GM03348 (cell line): ENCODE measurements around the gene GRK4.
"Not testable (repeated sequence)": the region's sequence is repeated elsewhere in the genome, so short reads cannot be mapped to it uniquely, and the experiment has no call there.

Source experiments
- DNase-seq: peaks from one replicate; pipeline ENCODE4 v3.0.0; 2012; ENCODE audit warnings: low spot score

Gene GRK4

GRCh38 chr4:2961811-2962441, 1.4 kb upstream of the GRK4 start:
- DNase-seq: no peak

DNA sequence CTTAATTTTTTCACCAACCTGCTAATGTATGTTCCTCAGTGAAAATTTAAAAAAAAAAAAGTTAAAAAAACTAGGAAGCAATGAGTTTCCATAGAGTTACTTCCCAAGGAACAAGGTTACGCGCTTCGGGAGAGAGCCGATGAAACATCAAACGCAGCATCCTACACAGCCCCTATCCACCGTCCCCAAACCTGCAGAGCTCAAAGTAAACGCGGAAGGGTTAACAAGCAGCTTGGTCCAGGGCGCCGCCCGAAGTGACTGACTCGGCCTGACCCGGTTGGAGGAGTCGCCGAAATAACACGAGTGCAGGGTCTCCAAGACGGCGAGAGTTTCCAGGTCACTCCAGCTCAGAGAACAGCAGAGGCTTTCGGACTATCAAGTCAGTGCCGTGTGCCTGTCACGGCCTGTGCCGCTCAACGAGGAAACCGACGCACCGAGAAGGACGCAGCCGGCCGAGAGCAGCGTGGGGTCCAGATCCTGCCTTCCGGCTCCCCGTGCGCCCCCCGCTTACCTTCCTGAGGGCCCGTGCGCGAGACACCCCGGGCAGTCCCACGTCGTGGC, 677 bp upstream of the GRK4 start:
- DNase-seq: no peak

GRCh38 chr4:2963966-2964471, 648 bp downstream of the GRK4 start:
- peak; percentile 82 for DNase-seq

DNA sequence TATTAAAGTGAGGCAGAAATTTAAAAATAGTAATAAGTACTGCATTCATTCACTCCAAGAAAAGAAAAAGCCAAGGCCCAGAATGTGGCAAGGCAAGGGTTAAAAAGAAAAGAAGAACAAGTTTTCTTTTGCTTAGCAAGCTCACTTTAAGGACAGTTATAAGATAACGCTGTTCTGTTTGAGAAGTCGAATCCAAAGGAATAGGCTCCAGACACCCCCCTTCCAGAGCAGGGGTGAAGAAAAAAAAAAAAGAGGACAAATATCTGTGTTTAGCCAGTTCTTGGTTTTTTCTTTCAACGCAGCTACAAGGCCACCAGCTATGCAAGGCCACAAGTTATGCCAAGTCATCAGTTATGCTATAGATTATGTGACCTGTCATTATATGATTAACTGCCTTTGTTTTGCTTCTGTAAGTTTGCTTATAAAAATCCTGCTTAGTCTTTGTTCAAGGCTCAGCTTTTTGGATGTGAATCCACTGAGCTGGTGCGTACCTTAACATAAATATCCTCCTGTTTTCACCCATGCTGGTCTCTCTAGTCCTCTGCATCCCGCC, 1.4 kb downstream of the GRK4 start:
- no peak for DNase-seq

GRCh38 chr4:2965262-2965661, 1.9 kb downstream of the GRK4 start:
- DNase-seq: no peak

GRCh38 chr4:2968381-2968780, 5.0 kb downstream of the GRK4 start:
- DNase-seq: no peak

- DNase-seq: no peak
Observed at GRCh38 chr4:2971275-2971674, 7.9 kb downstream of the GRK4 start.

GRCh38 chr4:2977211-2978088, 14.1 kb downstream of the GRK4 start:
- peak; percentile 28 for DNase-seq

GRCh38 chr4:2981256-2981819, 18.0 kb downstream of the GRK4 start:
- no peak for DNase-seq

GRCh38 chr4:2982012-2982411, 18.6 kb downstream of the GRK4 start:
- DNase-seq: no peak

DNA sequence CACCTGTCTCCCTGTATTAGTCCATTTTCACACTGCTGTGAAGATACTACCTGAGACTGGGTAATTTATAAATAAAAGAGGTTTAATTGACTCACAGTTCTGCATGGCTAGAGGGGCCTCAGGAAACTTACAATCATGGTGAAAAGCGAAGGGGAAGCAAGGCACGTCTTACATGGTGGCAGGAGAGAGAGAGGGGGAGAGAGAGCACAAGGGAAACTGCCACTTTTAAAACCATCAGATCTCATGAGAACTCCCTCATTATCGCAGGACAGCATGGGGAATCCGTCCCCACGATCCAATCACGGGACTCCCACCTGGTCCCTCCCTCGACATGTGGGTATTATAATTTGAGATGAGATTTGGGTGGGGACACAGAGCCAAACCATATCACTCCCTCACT, 20.3 kb downstream of the GRK4 start:
- DNase-seq: not testable (repeated sequence)

GRCh38 chr4:2991243-2991642, 27.9 kb downstream of the GRK4 start:
- no peak for DNase-seq

DNA sequence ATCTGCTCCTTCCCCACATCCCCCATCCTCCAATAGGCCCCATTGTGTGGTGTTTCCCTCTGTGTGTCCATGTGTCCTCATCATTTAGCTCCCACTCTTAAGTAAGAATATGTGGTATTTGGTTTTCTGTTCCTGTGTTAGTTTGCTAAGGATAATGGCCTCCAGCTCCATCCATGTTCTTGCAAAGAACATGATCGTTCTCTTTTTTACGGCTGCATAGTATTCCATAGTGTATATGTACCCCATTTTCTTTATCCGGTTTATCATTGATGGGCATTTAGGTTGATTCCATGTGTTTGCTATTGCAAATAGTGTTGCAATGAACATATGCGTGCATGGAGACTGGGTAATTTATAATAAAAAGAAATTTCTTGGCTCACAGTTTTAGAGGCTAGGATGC, 31.5 kb downstream of the GRK4 start:
- no peak for DNase-seq

DNA sequence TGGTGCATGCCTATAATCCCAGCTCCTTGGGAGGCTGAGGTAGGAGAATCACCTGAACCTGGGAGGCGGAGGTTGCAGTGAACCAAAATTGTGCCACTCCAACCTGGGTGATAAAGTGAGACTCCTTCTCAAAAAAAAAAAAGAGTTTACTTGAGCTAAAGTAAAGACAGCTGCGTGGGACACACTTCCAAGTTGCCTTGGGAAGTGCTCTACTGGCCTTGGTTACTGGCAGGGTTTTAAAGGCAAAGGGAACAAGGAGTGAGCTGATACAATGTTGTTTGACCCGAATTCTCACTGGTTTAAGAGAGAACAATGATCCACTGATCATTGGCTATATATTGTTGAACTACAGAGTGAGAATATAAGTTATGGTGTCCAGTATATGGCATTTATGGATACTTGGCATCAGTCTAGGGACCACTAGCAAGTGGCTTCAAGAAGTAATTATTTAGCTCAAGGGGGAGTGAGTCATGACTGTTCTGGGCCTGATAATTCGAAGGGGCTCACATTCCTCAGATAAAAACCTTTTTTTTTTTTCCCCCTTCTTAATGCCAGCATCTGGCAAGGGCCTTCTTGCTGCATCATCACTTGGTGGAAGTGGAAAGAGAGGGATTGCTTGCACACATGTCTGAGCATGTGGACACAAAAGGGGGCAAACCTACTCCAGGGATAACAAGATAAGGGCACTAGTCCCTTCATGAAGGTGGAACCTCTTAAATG, 32.3 kb downstream of the GRK4 start:
- no peak for DNase-seq

DNA sequence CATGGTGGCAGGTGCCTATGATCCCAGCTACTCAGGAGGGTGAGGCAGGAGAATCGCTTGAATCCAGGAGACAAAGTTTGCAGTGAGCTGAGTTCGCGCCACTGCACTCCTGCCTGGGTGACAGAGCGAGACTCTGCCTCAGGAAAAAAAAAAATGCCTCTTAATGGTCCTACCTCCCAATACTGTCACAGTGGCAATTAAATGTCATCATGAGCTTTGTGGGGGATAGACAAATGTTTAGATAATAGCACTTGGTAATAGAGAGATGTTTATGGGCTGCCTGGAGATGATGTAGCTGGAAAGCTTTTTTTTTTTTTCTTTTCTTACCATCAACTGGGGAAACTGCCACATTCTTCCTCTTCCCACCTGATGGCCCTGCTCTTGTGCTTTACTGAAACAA, 33.0 kb downstream of the GRK4 start:
- DNase-seq: no peak

- DNase-seq: no peak
Observed at GRCh38 chr4:3007724-3008123, 44.4 kb downstream of the GRK4 start.

DNA sequence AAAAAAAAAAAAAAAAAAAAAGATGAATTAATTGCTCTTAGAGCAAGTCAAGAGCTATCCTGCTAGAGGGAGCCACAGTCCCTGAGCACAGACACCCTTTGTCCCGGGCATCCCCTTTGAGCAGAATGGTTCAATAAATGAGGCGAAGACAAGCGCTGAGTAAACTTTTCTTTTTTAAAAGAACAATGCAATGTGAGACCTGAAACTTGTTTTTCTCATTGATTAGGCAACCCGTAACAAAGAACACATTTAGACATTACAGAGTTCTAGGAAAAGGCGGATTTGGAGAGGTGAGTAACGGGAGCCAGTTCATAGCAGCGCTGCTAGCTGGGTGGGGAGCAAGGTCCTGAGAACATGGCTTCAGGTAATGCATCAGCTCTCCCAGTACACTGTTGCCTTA, 46.1 kb downstream of the GRK4 start:
- DNase-seq: peak; percentile 44

DNA sequence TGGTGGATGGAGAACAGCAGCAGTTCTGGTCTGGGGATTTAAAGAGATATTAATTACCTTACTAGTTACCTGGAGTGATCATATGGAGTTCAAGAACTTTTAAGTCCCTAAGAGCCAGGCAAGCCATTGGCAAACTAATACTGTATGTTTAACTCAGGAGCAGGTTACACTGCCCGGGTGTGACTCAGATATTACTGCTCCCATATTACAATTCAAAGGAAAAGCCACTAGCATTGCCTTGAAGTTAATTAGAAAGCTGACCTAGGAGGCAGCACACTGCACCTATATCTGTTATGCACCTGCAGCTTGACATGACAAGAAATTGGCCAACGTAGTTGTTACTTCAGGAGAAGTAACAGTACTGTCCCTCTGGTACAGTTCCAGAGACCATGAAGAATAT, 47.2 kb downstream of the GRK4 start:
- DNase-seq: no peak

DNA sequence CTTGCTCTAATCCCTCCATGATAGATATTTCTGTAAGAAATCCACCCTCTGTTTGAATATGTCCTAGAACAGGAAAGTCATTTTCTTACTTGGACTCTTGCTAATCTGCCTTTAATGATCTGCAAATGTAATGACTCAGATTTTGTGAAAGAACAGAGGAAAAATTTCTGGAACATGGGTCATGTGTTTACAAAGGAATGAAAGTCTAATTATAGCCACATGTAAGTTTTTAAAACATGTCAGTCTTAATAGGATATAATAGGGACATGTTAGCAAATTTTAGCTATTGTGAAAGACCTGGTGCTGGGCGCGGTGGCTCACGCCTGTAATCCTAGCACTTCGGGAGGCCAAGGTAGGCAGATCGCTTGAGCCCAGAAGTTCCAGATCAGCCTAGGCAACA, 47.6 kb downstream of the GRK4 start:
- DNase-seq: peak; percentile 81

DNA sequence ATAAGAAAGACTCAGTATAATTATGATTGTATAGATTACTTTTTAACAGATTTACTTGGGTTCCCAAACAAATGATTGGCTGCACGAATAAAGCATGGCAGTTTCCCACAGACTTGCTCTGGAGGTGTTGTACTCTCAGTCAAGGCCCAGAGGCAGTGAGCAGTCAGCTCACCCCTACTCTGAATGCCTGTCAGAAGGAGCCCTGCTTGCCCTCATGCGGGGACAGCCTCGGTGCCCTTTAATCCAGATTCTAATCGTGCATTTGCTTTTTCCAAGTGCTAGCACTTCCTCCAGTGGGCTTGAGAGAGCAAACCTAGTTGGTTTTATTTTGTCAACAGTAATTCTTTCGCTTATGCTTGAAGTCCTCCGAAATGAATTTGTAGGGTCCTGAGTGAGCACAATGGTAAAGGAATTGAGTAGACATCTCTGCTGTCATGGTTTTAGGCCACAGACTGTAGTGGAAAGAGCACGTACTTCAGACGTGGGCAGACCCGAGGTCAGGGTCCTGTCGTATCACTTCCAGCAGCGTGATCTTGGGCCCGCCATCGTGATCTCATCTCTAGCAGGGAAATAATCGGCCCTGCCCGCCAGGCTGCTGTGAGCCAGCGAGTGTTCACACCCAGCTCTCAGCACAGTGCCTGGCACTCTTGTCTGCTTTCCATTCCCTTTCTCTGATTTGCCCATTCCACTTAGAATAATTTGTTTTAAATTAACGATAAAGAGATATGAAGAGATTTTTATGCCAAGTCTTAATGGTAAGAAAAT, 48.3 kb downstream of the GRK4 start:
- no peak for DNase-seq

- no peak for DNase-seq
Observed at GRCh38 chr4:3013323-3013722, 50.0 kb downstream of the GRK4 start.
